ENCODE measurements around the gene TMEM52B. TPM values are rescaled to one million over a fixed set of nuclear protein-coding genes. Genes with fewer than 3 reads are reported as not detected.

The TMEM52B gene
- total RNA-seq, 3 donors from 2014 or later = 0.33 to 0.44 TPM; not detected in 1

DNA sequence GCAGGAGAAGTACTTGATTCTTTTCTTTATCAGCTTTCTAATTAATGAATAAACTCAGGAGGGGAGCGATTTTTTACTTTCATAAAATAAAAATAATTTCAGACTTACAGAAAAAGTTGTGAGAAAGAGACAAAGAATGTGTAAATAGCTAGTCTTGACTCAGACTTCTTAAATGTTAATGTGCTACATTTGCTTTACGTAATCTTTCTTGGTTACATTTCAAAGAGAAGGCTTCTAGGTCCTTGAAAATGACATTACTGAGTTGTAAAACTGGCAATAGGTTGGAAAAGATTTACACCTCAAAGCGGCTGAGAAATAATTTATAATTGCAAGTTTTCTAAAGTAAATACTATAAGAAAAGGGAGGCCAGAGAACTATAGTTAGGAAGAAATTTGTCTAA is 62.5 kb downstream of the TMEM52B start:
- no peak for TF ChIP-seq POLR2A (IDR thresholded peaks at IDR 0.05)
- TF ChIP-seq POLR2AphosphoS5 (IDR thresholded peaks at IDR 0.05) = no peak
- TF ChIP-seq, protein P1, sequence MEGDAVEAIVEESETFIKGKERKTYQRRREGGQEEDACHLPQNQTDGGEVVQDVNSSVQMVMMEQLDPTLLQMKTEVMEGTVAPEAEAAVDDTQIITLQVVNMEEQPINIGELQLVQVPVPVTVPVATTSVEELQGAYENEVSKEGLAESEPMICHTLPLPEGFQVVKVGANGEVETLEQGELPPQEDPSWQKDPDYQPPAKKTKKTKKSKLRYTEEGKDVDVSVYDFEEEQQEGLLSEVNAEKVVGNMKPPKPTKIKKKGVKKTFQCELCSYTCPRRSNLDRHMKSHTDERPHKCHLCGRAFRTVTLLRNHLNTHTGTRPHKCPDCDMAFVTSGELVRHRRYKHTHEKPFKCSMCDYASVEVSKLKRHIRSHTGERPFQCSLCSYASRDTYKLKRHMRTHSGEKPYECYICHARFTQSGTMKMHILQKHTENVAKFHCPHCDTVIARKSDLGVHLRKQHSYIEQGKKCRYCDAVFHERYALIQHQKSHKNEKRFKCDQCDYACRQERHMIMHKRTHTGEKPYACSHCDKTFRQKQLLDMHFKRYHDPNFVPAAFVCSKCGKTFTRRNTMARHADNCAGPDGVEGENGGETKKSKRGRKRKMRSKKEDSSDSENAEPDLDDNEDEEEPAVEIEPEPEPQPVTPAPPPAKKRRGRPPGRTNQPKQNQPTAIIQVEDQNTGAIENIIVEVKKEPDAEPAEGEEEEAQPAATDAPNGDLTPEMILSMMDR (IDR thresholded peaks at IDR 0.05) = no peak
- no peaks in the 10 kb centered on the region for H3K4me1 ChIP-seq
- intact Hi-C loops (cut with DNase I; ENCODE audit: low total_unique reads) = loop anchor here (10.0 kb wide), 1 partner anchor 856 kb away; no protein-coding TSS in a partner anchor
- H3K27me3 ChIP-seq = no peaks in the 10 kb centered on the region
- DNase-seq (ENCODE audit: low spot score in 2 of 2) = no peak
- H3K27ac ChIP-seq = no peak overlapping the region
- no peaks in the 10 kb centered on the region for H3K36me3 ChIP-seq
- H3K9me3 ChIP-seq = no peaks in the 10 kb centered on the region
- H3K4me3 ChIP-seq = no peak overlapping the region

Other genes starting within 250 kb of the TMEM52B start
- gene CLEC2A, start 246.7 kb upstream of the TMEM52B start, total RNA-seq = not detected
- 1 to 10 TPM in 2 of 3 donors, not detected in 1; 1.6 to 1.9 TPM for gene CLEC12A, start 207.6 kb upstream of the TMEM52B start, total RNA-seq
- not detected for gene CLEC1B, start 179.9 kb upstream of the TMEM52B start, total RNA-seq
- gene CLEC12B, start 168.4 kb upstream of the TMEM52B start, total RNA-seq = under 1 TPM in 1 of 3 donors, not detected in 2; 0.16 TPM
- gene CLEC9A, start 148.3 kb upstream of the TMEM52B start, total RNA-seq = not detected
- 1 to 10 TPM; 1.9 to 6.9 (median 4.3) TPM for gene CLEC1A, start 80.0 kb upstream of the TMEM52B start, total RNA-seq
- 10 to 100 TPM in 2 of 3 donors, 1 to 10 TPM in 1; 5.2 to 14.7 (median 13.8) TPM for gene CLEC7A, start 48.8 kb upstream of the TMEM52B start, total RNA-seq
- gene OLR1, start 6.9 kb upstream of the TMEM52B start, total RNA-seq = 10 to 100 TPM in 1 of 3 donors, 1 to 10 TPM in 1, not detected in 1; 3.3 to 17.1 TPM
- 100 to 1,000 TPM; 146 to 182 (median 155) TPM for gene GABARAPL1, start 33.8 kb downstream of the TMEM52B start, total RNA-seq
- gene KLRD1, start 128.8 kb downstream of the TMEM52B start, total RNA-seq = 1 to 10 TPM in 2 of 3 donors, under 1 TPM in 1; 0.96 to 2.5 (median 2.3) TPM
- 1 to 10 TPM; 2.6 to 7.0 (median 3.8) TPM for gene KLRK1, start 211.0 kb downstream of the TMEM52B start, total RNA-seq
- gene KLRC4, start 230.7 kb downstream of the TMEM52B start, total RNA-seq = 1 to 10 TPM in 1 of 3 donors, under 1 TPM in 1, not detected in 1; 0.66 to 1.5 TPM
- not detected for gene KLRC3, start 241.6 kb downstream of the TMEM52B start, total RNA-seq

Measured in breast epithelium (tissue), 4 donors.